ENCODE results near the gene CLIC3.

Gene CLIC3

DNA sequence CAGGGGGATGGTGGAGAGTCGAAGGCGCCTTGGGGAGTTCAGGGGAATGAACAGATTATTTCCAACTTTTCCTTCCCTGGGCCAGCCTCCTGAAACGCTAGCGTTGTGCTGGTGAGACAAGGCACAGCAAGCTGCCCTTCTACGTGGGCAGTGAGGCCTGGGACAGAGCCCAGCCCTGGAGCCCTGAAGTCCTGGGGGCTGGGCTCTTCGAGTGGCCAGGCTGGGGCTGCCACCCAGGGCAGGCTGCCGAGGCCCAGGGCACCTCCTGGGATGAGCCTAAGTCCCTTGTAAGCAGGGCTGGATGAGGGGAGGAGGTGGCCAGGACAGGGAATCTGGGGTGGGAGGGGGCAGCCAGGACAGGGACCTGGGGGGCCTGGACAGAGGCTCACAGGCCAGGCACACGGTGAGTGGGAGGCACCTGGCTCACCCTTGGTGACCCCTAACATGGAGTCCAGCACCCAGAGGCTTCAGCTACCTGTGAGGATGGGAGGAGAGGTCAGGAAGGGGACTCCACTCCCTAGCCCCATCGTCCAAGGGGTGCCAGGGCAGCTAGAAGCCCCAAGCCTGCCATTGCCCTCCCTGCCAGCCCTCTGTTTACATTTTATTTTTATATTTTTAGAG is 45.6 kb downstream of the CLIC3 start:
- DNase-seq = no peak

DNA sequence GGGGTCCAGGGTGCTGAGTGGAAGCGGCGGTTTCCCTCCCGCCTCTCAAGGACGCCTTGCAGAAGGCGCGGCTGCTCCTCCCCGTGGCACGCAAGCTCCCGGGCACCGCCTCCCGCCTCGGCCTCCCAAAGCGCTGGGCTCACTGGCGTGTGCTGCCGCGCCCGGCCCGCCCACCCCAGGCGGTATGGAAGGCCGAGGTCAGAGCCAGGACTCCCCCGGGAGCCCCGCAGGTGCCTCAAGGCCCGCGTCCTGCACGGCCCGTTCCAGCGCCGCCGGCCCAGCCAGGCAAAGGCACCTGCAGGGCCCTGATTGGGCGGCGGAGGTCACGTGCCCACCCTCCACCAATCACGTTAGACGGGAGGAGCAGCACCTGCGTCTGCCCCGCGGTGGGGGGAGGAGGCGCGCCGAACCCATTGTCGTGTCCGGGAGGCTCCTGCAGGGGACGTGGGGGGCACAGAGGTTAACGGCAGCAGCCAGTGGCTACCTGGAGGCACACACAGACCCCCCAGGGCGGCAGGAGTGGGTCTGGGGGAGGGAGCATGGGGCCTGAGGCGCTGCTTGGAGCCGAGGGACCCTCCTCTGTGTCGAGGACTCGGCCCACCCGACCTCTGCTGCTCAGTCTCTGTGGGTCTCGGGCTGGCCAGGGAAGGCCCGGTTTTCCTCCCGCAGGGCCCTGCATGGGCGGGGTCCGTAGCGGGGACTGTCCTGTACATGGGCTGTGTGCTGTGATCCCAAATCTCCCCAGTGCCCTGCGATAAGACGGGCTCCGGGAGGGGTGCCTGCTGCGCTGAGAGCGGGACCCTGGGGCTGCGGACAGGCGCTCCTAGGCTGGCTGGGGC is 46.3 kb downstream of the CLIC3 start:
- peak; percentile 97 for DNase-seq

DNA sequence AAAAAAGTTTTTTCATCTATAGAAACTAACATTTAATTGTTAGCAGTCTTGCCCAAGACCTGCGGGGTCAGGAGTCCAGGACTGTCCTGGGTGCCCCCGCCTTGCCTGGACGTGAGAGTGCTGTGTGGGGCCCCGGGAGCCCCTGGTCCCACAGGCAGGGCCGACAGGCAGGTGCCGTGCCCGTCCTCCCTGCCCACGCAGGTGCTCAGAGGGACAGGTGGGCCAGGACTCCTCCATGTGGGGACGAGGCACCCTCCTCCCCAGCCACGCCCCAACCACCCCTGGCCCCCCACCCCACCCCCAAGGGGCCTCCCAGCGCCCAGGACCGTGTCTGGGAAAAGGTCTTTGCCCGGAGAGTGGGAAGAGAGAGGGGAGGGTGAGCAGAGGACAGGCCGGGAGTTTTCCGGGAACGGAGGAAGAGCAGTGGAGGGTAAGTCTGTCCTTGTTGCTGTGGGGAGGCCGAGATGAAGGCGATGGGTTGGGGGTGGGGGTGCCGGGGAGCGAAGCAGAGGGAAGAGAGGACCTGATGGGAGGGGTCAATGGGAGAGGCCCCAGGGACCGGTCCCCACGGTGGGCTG is 47.0 kb downstream of the CLIC3 start:
- DNase-seq = no peak

DNA sequence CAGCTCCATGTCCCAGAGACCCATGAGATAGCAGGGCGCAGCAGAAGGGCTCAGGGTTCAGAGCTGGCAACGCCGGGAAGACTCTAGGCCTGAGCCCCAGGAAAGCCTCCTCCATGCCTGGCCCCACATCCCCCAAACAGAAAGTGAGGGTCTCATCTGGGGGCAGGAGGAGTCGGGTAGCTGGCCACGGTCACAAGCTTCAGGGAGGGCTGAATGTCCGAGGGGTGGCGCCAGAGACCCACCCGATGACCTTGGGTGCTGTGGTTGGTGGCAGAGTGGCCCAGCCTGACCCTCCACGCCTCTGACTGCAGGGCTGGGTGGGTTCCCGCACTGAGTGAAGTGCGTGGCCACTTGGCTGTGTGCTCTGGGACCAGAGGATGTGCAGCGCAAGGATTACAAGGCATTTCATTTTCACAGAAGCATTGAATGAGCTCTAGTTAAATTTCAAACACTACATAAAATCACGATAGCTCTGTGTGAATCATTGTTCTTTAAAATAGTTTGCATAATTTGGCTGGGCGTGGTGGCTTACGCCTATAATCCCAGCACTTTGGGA is 48.3 kb downstream of the CLIC3 start:
- peak; percentile 29 for DNase-seq

DNA sequence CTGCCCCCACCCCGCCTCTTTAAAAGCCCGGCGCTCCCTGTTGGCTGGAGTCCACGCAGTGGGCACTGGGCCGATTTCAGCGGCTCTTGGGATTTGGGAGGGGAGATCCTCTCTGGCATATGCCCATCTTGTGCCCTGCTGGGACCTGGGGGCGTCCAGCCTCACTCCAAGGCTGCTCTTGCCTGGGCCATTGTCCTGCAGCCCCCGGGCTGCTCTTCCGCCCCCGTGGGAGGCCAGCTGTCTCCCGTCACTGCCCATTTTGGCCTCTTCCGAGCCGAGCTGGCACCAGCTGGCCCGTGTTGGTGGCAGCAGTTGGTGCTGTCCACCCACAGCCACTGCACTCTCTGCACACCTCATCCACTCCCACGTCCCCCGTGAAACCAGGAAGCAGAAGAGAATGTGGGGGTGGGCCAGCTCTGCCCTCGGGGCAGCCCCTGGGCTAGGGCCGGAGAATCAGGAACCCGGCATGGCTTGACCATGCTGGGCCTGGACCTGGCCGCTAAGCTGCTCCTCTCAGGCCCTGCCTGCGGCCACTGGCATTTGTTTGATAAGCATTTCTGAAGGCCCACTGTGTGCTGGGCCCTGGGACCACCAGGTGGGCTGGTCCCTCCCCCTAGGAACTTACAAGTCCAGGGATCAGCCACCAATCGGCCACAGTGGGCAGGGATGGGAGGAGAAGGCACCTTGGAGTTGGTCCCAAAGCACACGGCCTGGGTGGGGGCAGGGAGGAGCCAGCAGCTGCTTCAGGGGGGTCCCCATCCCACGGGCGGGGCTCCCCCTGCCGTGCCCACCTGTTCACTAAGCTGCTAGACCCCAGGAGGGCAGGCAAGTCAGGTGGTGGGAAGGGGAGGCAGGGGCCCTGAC is 49.1 kb downstream of the CLIC3 start:
- DNase-seq = no peak

DNA sequence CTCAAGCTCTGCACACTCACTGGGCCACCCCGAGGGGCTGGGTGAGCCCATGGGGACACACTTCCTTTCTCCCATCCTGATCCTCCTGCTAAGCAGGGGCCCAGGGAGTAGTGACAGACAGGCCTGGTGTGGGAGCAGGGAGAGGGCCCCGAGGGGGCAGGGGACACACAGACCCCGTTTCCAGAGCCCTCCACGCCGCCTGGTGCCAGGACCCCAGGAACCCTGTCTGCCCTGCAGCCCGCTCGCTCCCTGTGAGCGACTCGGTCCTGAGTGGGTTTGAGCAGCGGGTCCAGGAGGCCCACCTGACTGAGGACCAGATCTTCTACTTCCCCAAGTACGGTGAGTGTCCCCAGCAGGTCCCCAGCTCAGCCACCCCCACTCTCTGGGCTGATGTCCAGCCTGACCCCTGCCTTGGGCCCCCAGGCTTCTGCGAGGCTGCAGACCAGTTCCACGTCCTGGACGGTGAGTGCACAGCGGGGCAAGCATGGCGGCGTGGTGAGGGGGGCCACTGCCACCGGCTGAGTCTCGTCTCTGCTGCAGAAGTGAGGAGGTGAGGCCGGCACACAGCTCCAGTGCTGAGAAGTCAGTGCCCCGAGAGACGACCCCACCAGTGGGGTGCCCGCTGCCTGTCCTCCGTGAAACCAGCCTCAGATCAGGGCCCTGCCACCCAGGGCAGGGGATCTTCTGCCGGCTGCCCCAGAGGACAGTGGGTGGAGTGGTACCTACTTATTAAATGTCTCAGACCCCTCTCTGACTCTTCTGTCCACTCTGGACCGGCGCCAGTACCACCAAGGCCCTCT is 49.9 kb downstream of the CLIC3 start:
- DNase-seq = no peak

DNA sequence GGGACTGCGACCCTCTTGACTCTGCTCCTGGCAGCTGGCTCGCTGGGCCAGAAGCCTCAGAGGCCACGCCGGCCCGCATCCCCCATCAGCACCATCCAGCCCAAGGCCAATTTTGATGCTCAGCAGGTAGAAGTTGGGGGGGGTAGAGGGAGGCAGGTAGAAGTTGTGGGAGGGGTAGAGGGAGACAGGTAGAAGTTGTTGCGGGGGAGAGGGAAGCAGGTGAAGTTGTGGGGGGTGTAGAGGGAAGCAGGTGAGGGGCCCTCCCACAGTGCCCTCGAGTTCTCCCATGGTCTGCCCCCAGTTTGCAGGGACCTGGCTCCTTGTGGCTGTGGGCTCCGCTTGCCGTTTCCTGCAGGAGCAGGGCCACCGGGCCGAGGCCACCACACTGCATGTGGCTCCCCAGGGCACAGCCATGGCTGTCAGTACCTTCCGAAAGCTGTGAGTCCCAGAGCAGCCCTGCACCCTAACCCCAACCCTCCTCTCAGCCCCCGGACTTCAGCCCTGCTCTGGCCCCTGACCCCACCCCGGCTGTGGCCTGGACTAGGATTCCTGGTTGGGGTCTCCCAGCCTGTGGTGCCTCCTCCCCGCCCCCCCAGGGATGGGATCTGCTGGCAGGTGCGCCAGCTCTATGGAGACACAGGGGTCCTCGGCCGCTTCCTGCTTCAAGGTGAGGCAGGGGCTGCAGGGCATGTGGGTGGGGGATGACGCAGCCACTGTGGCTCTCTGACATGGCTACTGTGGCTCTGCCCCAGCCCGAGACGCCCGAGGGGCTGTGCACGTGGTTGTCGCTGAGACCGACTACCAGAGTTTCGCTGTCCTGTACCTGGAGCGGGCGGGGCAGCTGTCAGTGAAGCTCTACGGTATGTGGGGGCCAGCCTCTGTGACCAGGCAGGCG is 50.8 kb downstream of the CLIC3 start:
- no peak for DNase-seq

Data from activated CD4-positive, alpha-beta T cell treated with anti-CD3 and anti-CD28 coated beads, Interleukin-2, Interleukin-6, amounts not matched to agents 100 ng/mL and 50 ng/mL, durations not matched to agents 16 hours and 8 hours (primary cell).